ENCODE measurements around the gene VWA2.
"Not testable (repeated sequence)": the region's sequence is repeated elsewhere in the genome, so short reads cannot be mapped to it uniquely, and the experiment has no call there.

The VWA2 gene

GRCh38 chr10:114319406-114320248 lies 80.6 kb downstream of the VWA2 start:
- DNase-seq (ENCODE audit: low read depth) = no peak

GRCh38 chr10:114320249-114321116 lies 81.4 kb downstream of the VWA2 start:
- DNase-seq (ENCODE audit: low read depth) = no peak

GRCh38 chr10:114322344-114322743 lies 83.3 kb downstream of the VWA2 start:
- no peak for DNase-seq (ENCODE audit: low read depth)

- DNase-seq (ENCODE audit: low read depth) = no peak
Measured at GRCh38 chr10:114323023-114323422, 84.0 kb downstream of the VWA2 start.

- no peak for DNase-seq (ENCODE audit: low read depth)
Measured at GRCh38 chr10:114326795-114327194, 87.7 kb downstream of the VWA2 start.

GRCh38 chr10:114327537-114328440 lies 88.7 kb downstream of the VWA2 start:
- DNase-seq (ENCODE audit: low read depth) = no peak

- no peak for DNase-seq (ENCODE audit: low read depth)
Measured at GRCh38 chr10:114328441-114328812, 89.4 kb downstream of the VWA2 start.

GRCh38 chr10:114328874-114329273 lies 89.8 kb downstream of the VWA2 start:
- DNase-seq (ENCODE audit: low read depth) = no peak

- DNase-seq (ENCODE audit: low read depth) = no peak
Measured at GRCh38 chr10:114329634-114330365, 90.7 kb downstream of the VWA2 start.

- no peak for DNase-seq (ENCODE audit: low read depth)
Measured at GRCh38 chr10:114332301-114333192, 93.5 kb downstream of the VWA2 start.

GRCh38 chr10:114333441-114333840 lies 94.4 kb downstream of the VWA2 start:
- not testable (repeated sequence) for DNase-seq (ENCODE audit: low read depth)

- no peak for DNase-seq (ENCODE audit: low read depth)
Measured at GRCh38 chr10:114334301-114334700, 95.2 kb downstream of the VWA2 start.

- no peak for DNase-seq (ENCODE audit: low read depth)
Measured at GRCh38 chr10:114335614-114336013, 96.6 kb downstream of the VWA2 start.

- DNase-seq (ENCODE audit: low read depth) = no peak
Measured at GRCh38 chr10:114336823-114337509, 97.9 kb downstream of the VWA2 start.

- no peak for DNase-seq (ENCODE audit: low read depth)
Measured at GRCh38 chr10:114337510-114338462, 98.7 kb downstream of the VWA2 start.

- no peak for DNase-seq (ENCODE audit: low read depth)
Measured at GRCh38 chr10:114340816-114341215, 101.8 kb downstream of the VWA2 start.
